ENCODE data around the gene HMGXB4.

DNA sequence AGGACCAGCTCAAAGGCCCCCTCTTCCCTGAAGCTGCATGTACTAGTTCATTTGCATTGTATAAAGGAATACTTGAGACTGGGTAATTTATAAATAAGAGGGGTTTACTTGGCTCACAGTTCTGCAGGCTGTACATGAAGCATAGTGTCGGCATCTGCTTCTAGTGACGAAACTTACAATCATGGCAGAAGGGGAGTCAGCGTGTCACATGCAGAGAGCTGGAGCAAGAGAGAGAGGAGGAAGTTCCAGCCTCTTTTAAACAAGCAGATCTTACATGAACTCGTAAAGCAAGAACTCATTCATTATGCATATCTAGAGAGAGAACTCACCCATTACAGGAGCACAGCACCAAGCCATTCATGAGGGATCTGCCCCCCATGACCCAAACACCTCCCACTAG, 7.1 kb upstream of the HMGXB4 start:
- TF ChIP-seq, protein P1, sequence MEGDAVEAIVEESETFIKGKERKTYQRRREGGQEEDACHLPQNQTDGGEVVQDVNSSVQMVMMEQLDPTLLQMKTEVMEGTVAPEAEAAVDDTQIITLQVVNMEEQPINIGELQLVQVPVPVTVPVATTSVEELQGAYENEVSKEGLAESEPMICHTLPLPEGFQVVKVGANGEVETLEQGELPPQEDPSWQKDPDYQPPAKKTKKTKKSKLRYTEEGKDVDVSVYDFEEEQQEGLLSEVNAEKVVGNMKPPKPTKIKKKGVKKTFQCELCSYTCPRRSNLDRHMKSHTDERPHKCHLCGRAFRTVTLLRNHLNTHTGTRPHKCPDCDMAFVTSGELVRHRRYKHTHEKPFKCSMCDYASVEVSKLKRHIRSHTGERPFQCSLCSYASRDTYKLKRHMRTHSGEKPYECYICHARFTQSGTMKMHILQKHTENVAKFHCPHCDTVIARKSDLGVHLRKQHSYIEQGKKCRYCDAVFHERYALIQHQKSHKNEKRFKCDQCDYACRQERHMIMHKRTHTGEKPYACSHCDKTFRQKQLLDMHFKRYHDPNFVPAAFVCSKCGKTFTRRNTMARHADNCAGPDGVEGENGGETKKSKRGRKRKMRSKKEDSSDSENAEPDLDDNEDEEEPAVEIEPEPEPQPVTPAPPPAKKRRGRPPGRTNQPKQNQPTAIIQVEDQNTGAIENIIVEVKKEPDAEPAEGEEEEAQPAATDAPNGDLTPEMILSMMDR (IDR thresholded peaks at IDR 0.05): no peak
- TF ChIP-seq POLR2A (IDR thresholded peaks at IDR 0.05): no peak

All from Peyer's patch (tissue), 4 donors.